ENCODE results near the gene VILL. TPM values are rescaled to one million over a fixed set of nuclear protein-coding genes. Genes with fewer than 3 reads are reported as not detected.
A peak's percentile ranks its signal among the peaks of the same experiment; 100 is the strongest.

Gene VILL
- total RNA-seq, 4 donors from 2014 or later = 0.51 to 4.6 (median 0.66) TPM

DNA sequence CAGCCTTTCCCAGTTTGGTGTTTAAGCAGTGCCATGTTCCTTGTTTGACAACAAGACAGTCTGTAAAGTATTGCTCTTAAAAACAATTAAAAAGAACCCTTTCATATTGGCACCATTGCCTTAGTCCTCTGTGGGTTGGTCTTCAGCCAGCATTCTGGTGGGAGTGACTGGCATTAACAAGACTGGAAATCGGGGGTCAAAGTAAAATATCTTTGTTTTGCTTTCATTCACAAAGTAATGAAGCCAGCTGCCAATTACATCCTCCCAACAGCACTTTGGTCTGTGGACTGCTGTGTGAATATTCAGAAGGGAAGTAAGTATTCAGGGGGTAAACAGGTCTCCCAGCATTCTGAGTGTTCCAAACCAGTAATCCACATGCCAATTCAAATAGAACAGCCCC lies 8.3 kb upstream of the VILL start:
- ATAC-seq = no peak
- H3K36me3 ChIP-seq = no peaks in the 10 kb centered on the region
- intact Hi-C loops (cut with DNase I; ENCODE audit: low total_unique reads) = no loop called here

DNA sequence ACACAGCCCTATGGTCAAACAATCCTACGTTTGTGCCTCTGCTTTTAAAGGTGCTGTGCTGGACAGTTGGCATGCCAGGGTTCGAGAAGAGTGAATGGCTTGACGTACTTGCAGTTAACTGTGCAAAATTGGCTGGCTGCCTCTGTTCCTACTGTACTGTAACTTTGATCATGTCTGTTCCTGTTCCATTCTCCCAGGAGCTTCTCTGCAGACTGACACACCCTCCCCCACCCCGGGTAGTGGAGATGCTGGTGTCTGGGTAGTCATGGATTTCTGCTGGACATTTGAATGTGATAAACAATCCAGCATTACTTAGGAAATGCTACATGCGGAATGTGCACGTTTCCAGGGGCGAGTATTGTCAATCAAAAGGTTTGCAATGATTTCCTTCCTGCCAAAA lies 6.5 kb upstream of the VILL start:
- Histone ChIP-seq H3K36me3 (no peaks in the 10 kb centered on the region), H3K4me1 (no peaks in the 10 kb centered on the region), H3K27ac (no peak overlapping the region), H3K9me3 (no peaks in the 10 kb centered on the region), H3K4me3 (no peak overlapping the region), H3K27me3 (no peaks in the 10 kb centered on the region)
- ATAC-seq = no peak
- in situ Hi-C loops (cut with MboI; ENCODE audit: low sequenced_read_pairs in 4 of 4) = no loop called here
- intact Hi-C loops (cut with DNase I; ENCODE audit: low total_unique reads) = no loop called here
- no peak for DNase-seq
- TF ChIP-seq POLR2A (IDR thresholded peaks at IDR 0.05) = no peak
- TF ChIP-seq, protein P1, sequence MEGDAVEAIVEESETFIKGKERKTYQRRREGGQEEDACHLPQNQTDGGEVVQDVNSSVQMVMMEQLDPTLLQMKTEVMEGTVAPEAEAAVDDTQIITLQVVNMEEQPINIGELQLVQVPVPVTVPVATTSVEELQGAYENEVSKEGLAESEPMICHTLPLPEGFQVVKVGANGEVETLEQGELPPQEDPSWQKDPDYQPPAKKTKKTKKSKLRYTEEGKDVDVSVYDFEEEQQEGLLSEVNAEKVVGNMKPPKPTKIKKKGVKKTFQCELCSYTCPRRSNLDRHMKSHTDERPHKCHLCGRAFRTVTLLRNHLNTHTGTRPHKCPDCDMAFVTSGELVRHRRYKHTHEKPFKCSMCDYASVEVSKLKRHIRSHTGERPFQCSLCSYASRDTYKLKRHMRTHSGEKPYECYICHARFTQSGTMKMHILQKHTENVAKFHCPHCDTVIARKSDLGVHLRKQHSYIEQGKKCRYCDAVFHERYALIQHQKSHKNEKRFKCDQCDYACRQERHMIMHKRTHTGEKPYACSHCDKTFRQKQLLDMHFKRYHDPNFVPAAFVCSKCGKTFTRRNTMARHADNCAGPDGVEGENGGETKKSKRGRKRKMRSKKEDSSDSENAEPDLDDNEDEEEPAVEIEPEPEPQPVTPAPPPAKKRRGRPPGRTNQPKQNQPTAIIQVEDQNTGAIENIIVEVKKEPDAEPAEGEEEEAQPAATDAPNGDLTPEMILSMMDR (IDR thresholded peaks at IDR 0.05 in 4 of 5, conservative IDR thresholded peaks at IDR 0.05 in 1 of 5) = no peak

More for the DNA sequence above, 8.3 kb upstream of the VILL start:
- Histone ChIP-seq H3K27me3 (no peaks in the 10 kb centered on the region), H3K4me3 (no peak overlapping the region), H3K27ac (no peak overlapping the region), H3K4me1 (no peaks in the 10 kb centered on the region), H3K9me3 (no peaks in the 10 kb centered on the region)
- TF ChIP-seq POLR2A (IDR thresholded peaks at IDR 0.05) = no peak
- TF ChIP-seq, protein P1 (IDR thresholded peaks at IDR 0.05 in 4 of 5, conservative IDR thresholded peaks at IDR 0.05 in 1 of 5) = no peak
- DNase-seq = no peak
- in situ Hi-C loops (cut with MboI; ENCODE audit: low sequenced_read_pairs in 4 of 4) = no loop called here

DNA sequence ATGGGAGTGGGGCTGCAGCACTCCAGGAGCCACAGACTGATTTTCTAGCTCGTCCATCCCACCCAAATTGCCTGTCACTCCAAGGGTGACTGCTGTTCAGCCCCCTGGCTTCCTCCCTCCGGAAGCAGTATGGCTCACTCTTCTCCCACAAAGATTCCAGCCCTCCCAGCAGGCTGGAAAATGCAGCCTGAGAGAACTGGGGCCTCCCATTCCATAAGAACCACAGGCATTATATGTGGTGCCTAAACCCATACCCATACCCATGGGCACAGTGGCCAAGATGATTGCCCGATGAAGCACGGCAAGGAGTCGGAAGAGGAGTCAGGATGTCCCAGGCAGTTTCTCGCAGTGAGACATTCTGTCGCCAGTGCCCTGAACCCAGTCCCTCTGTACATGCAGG lies 6.0 kb upstream of the VILL start:
- intact Hi-C loops (cut with DNase I; ENCODE audit: low total_unique reads) = no loop called here
- no peak overlapping the region for H3K27ac ChIP-seq
- no peak for DNase-seq
- H3K9me3 ChIP-seq = no peaks in the 10 kb centered on the region
- no peaks in the 10 kb centered on the region for H3K36me3 ChIP-seq
- no peak for TF ChIP-seq POLR2A (IDR thresholded peaks at IDR 0.05)
- TF ChIP-seq, protein P1 (IDR thresholded peaks at IDR 0.05 in 4 of 5, conservative IDR thresholded peaks at IDR 0.05 in 1 of 5) = no peak
- no peak overlapping the region for H3K4me3 ChIP-seq
- in situ Hi-C loops (cut with MboI; ENCODE audit: low sequenced_read_pairs in 4 of 4) = no loop called here
- no peaks in the 10 kb centered on the region for H3K27me3 ChIP-seq
- ATAC-seq = no peak
- no peaks in the 10 kb centered on the region for H3K4me1 ChIP-seq

DNA sequence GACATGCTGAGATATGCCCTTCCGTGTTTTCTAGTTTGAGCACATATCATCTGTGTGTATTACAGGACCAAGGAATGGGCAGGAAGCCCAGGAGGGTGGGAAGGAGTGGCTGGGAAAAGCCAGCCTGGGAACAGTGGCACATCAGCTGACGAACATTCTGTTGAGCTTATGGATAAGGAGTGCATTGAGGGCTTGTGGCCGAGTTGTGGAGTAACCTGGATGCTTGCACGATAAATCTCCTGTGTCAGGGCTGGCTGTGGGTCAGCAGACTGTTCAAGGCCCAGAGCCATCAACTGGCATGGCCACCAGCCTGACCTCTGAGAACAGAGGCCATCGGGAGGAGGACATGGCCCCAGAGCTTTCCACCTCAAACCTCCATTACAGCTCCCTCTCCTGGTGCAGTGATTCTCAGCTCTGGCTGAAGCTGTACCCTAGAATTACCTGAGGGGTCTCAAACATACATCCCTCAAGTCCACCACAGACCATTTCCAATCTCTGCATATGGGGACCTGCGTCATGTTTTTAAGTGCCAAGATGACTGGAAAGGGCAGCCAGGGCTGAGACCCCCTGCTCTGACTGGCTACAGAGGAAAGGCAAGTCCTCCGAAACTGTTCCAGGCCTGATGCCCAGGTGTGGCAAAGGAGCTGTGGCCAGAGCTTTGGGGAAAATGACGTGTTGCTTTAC lies 4.8 kb upstream of the VILL start:
- H3K4me3 ChIP-seq = no peak overlapping the region
- TF ChIP-seq, protein P1 (IDR thresholded peaks at IDR 0.05 in 4 of 5, conservative IDR thresholded peaks at IDR 0.05 in 1 of 5) = no peak
- TF ChIP-seq POLR2A (IDR thresholded peaks at IDR 0.05) = no peak
- no peaks in the 10 kb centered on the region for H3K27me3 ChIP-seq
- DNase-seq = no peak
- H3K4me1 ChIP-seq = no peaks in the 10 kb centered on the region
- H3K9me3 ChIP-seq = no peaks in the 10 kb centered on the region
- peak in 1 of 2 donors; percentile 30 for ATAC-seq
- H3K27ac ChIP-seq = no peak overlapping the region
- no peaks in the 10 kb centered on the region for H3K36me3 ChIP-seq
- in situ Hi-C loops (cut with MboI; ENCODE audit: low sequenced_read_pairs in 4 of 4) (no loop called here), intact Hi-C loops (cut with DNase I; ENCODE audit: low total_unique reads) (loop anchor here (1.0 kb wide), 1 partner anchor 11 kb away; no protein-coding TSS in a partner anchor)

Data from gastrocnemius medialis (tissue), 4 donors.